HCT116 (cell line): ENCODE results near the gene ZFHX3. TPM values are rescaled to one million over a fixed set of nuclear protein-coding genes. Genes with fewer than 3 reads are reported as not detected.

Experiments used
- ATAC-seq: fragments of 200-7000 bp; cut with Tn5 transposase; 2 replicates; pipeline ENCODE4 v1.9.1; 2020; ENCODE audit warnings: mild to moderate bottlenecking, moderate library complexity
- BruUV-seq: library from RNA; stranded (reverse); fragments of 400-500 nt; replicated peaks from 2 replicates; lab custom pipeline; 2021; lab: Mats Ljungman, UMichigan
- CTCF ChIA-PET: fragments of 300-600 bp; sonication (Branson Sonifier 250); formaldehyde crosslinking; loops from one replicate; lab custom pipeline; 2021; ENCODE audit warnings: antibody characterized with exemption; lab: Charles Lee
- POLR2A ChIA-PET: fragments of 300-600, 350-600 bp; sonication (Branson Sonifier 250); formaldehyde crosslinking; loops from one replicate; lab custom pipeline; 2021; ENCODE audit warnings: antibody characterized with exemption; lab: Charles Lee
- RAD21 ChIA-PET, 2 experiments: fragments of 300-600 bp; sonication (Branson Sonifier 250); formaldehyde crosslinking; loops; one replicate each; lab custom pipeline; 2023; ENCODE audit warnings: low total read pairs in 2 of 2; ENCODE audit not compliant: uncharacterized antibody in 2 of 2, unreplicated experiment in 2 of 2, low non-redundant PET in 1 of 2; lab: Charles Lee
- DNase-seq: peaks from one replicate; pipeline ENCODE4 v3.0.0-alpha.2; 2010; ENCODE audit warnings: low read depth, low spot score
- H2AFZ ChIP-seq: fragments of 200-600 bp; shearing (Covaris generic), sonication (generic); 2 replicates; pipeline ENCODE4 v1.6.1; 2017; ENCODE audit warnings: low read depth, mixed run types, mixed read lengths, antibody characterized with exemption, low read length; ENCODE audit not compliant: poor library complexity, severe bottlenecking
- H3K27ac ChIP-seq: 2 replicates; pipeline ENCODE4 v1.5.1; 2012; ENCODE audit warnings: low read depth, low read length
- H3K27me3 ChIP-seq: fragments of 200-600 bp; sonication (generic); 2 replicates; pipeline ENCODE4 v1.6.1; 2016; ENCODE audit warnings: mixed run types, low read length, mixed read lengths; ENCODE audit not compliant: insufficient read depth
- H3K36me3 ChIP-seq, 2 experiments: fragments of 200-500 bp in 1 of 2; fragments of 200-600 bp in 1 of 2; sonication (Bioruptor generic) in 1 of 2; sonication (generic) in 1 of 2; 2 replicates each; pipeline versions ENCODE4 v1.5.1 to v1.6.1; 2014 to 2016; ENCODE audit warnings: low read length in 2 of 2, inconsistent platforms in 1 of 2, mixed read lengths in 1 of 2, mixed run types in 1 of 2; ENCODE audit not compliant: insufficient read depth in 2 of 2, control insufficient read depth in 1 of 2
- H3K4me1 ChIP-seq, 2 experiments: fragments of 200-600 bp in 1 of 2; sonication (generic) in 1 of 2; 2 replicates each; pipeline versions ENCODE4 v1.5.1 to v1.6.1; 2012 to 2017; ENCODE audit warnings: low read length in 2 of 2, inconsistent platforms in 1 of 2, mild to moderate bottlenecking in 1 of 2, mixed read lengths in 1 of 2, mixed run types in 1 of 2, moderate library complexity in 1 of 2; ENCODE audit not compliant: insufficient read depth in 2 of 2, control insufficient read depth in 1 of 2
- H3K4me2 ChIP-seq: fragments of 200-600 bp; sonication (generic); 2 replicates; pipeline ENCODE4 v1.6.1; 2017; ENCODE audit warnings: mixed run types, low read length, mixed read lengths
- H3K4me3 ChIP-seq, 2 experiments: fragments of 200-600 bp in 1 of 2; sonication (generic) in 1 of 2; replicated peaks in 1 of 2; 2 replicates each; pipeline ENCODE4 v1.5.1; 2011 to 2016; ENCODE audit warnings: low read length in 2 of 2, control low read depth in 1 of 2, low read depth in 1 of 2, mild to moderate bottlenecking in 1 of 2, mixed read lengths in 1 of 2, mixed run types in 1 of 2
- H3K79me2 ChIP-seq: fragments of 200-600 bp; sonication (generic); 2 replicates; pipeline ENCODE4 v1.6.1; 2017; ENCODE audit warnings: mild to moderate bottlenecking, mixed run types, low read length, moderate library complexity, mixed read lengths; ENCODE audit not compliant: insufficient read depth
- H3K9ac ChIP-seq: fragments of 200-600 bp; sonication (generic); 2 replicates; pipeline ENCODE4 v1.6.1; 2016; ENCODE audit warnings: low read length, mixed read lengths
- H3K9me2 ChIP-seq: fragments of 200-600 bp; sonication (generic), shearing (Covaris generic); 2 replicates; pipeline ENCODE4 v1.6.1; 2017; ENCODE audit warnings: mixed run types, mild to moderate bottlenecking, moderate library complexity; ENCODE audit not compliant: insufficient read depth
- H3K9me3 ChIP-seq, 2 experiments: fragments of 200-500 bp in 1 of 2; fragments of 200-600 bp in 1 of 2; sonication (Bioruptor generic) in 1 of 2; sonication (generic) in 1 of 2; 2 replicates each; pipeline ENCODE4 v1.6.1; 2014 to 2017; ENCODE audit warnings: low read length in 2 of 2, mixed read lengths in 2 of 2, inconsistent platforms in 1 of 2, low read depth in 1 of 2, mild to moderate bottlenecking in 1 of 2, mixed run types in 1 of 2, moderate library complexity in 1 of 2; ENCODE audit not compliant: control insufficient read depth in 1 of 2, insufficient read depth in 1 of 2
- H4K20me1 ChIP-seq: fragments of 200-600 bp; sonication (generic), shearing (Covaris generic); 2 replicates; pipeline ENCODE4 v1.6.1; 2017; ENCODE audit warnings: mixed run types, mild to moderate bottlenecking, moderate library complexity; ENCODE audit not compliant: insufficient read depth
- ELF1 ChIP-seq: IDR thresholded peaks from 2 replicates; pipeline ENCODE4 v1.6.1; 2012; ENCODE audit warnings: low read depth, borderline replicate concordance
- FOSL1 ChIP-seq: IDR thresholded peaks from 2 replicates; pipeline ENCODE4 v1.6.1; 2012; ENCODE audit warnings: low read depth
- POLR2AphosphoS5 ChIP-seq: IDR thresholded peaks from 2 replicates; pipeline ENCODE4 v1.6.1; 2011; ENCODE audit warnings: mild to moderate bottlenecking, low read depth, low read length, moderate library complexity
- RAD21 ChIP-seq: IDR thresholded peaks from 2 replicates; pipeline ENCODE4 v1.6.1; 2012; ENCODE audit warnings: low read depth, mild to moderate bottlenecking
- SP1 ChIP-seq: IDR thresholded peaks from 2 replicates; pipeline ENCODE4 v1.6.1; 2012; ENCODE audit warnings: low read depth
- ZBTB33 ChIP-seq: IDR thresholded peaks from 2 replicates; pipeline ENCODE4 v1.6.1; 2011; ENCODE audit warnings: mild to moderate bottlenecking, low read length, moderate library complexity; ENCODE audit not compliant: insufficient replicate concordance; ENCODE audit errors: extremely low read depth
- ZFX ChIP-seq: fragments of 450-650 bp; IDR thresholded peaks from 2 replicates; pipeline ENCODE4 v1.6.1; 2017
- ZNF274 ChIP-seq: fragments of 200-500 bp; sonication (Bioruptor generic); IDR thresholded peaks from 2 replicates; pipeline ENCODE4 v1.6.1; 2014; ENCODE audit warnings: mild to moderate bottlenecking, low read depth, low read length, inconsistent platforms
- intact Hi-C: fragments of 100-400 bp; cut with micrococcal nuclease; formaldehyde crosslinking; loops from 2 replicates; pipeline ENCODE4 v1.10.0; 2022
- total RNA-seq: library from RNA; stranded (reverse); gene quantifications from one replicate; pipeline ENCODE4 v1.2.1, GENCODE V29; 2021; ENCODE audit not compliant: unreplicated experiment
- TF ChIP-seq, protein P1 (sequence below): IDR thresholded peaks from 2 replicates; pipeline ENCODE4 v1.6.1; 2012

The ZFHX3 gene
- total RNA-seq, 1 experiment from 2014 or later = 6.3 TPM

DNA sequence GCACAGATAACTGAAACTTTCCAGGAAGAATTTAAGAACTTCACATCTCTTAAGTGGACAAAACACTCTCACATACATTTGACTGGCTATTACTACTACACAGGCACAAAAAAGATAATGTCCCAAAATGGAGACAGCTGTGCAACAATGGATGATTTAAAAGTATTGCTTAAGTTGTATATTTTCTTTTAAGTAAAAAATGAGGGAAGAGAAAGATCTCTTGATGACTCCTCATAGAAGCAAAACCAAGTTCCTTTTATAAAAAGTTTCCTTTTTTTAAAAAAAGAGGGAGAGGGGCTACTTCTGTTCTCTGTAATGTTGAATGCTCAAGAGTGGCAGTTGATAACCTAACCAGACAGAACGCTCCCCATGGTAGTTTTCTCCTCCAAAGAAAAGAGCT is 195.5 kb downstream of the ZFHX3 start:
- ATAC-seq (no peak), DNase-seq (no peak)
- Histone ChIP-seq H3K79me2 (no peaks in the 10 kb centered on the region), H3K27me3 (no peaks in the 10 kb centered on the region), H3K4me2 (no peak overlapping the region), H3K27ac (no peak overlapping the region), H3K4me1 (peaks cover 14 to 22% of the 10 kb centered on the region in 2 experiments), H4K20me1 (0 out of 2 replicates have a peak, but pooled peaks cover under 1% of the 10 kb centered on the region), H2AFZ (no peak overlapping the region)
- BruUV-seq = no TSS peak
- no peak for TF ChIP-seq ZNF274
- TF ChIP-seq ZBTB33 = no peak
- no peak for TF ChIP-seq ELF1
- TF ChIP-seq, protein P1, sequence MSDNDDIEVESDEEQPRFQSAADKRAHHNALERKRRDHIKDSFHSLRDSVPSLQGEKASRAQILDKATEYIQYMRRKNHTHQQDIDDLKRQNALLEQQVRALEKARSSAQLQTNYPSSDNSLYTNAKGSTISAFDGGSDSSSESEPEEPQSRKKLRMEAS = no peak
- no peak for TF ChIP-seq POLR2AphosphoS5
- TF ChIP-seq FOSL1 = no peak
- TF ChIP-seq SP1 = no peak
- TF ChIP-seq ZFX = no peak
- TF ChIP-seq RAD21 = no peak
- TF ChIP-seq, all 23 proteins: peak for 0
- H3K9me3 ChIP-seq = no peaks in the 10 kb centered on the region
- POLR2A ChIA-PET = no interaction called here
- intact Hi-C loops = no loop called here
- H3K9ac ChIP-seq = no peak overlapping the region
- CTCF ChIA-PET = no interaction called here
- H3K9me2 ChIP-seq = no peaks in the 10 kb centered on the region
- H3K36me3 ChIP-seq = no peaks in the 10 kb centered on the region
- H3K4me3 ChIP-seq = no peak overlapping the region
- RAD21 ChIA-PET = no interaction called here
